ENCODE measurements around the gene EPC2. TPM values are rescaled to one million over a fixed set of nuclear protein-coding genes. Genes with fewer than 3 reads are reported as not detected.
A peak's percentile ranks its signal among the peaks of the same experiment; 100 is the strongest.

Gene EPC2
- total and polyA plus RNA-seq, 10 of the 15 experiments (the other 5 are each of a cell fraction or from before 2014, with no cell fraction given), result 2.0 to 16.5 (median 10.8) TPM

DNA sequence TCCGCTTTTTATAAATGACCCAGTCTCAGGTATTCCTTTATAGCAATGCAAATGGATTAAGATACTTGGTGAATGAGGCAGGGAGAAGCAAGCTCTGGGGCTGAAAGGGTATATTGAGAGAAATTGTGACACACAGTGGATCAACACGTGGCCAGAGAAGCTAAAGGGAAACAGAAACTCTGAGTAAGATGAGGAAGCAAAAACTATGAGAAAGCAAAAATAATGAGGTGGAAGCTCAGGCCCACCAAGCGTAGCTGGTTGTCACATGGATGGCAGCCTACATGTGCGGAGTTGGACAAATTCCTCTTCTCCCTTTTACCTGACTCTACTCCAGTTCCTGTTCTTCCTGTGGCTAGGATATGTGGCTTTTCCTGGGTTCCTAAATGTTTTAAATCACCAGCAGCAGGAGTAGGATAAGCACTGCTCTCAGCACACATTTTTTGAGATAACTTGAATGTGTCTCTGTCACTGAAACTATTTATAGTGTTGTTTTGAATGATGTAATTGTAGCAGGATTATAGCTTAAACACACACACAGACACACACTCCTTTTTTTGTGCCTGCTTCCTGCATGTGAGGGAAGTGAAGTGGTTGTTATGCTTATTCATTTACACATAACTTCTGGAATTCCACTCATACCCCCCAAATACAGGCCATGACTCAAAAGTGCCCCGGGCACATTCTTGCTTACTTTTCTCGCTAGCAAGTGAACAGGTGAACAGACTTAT lies 30.1 kb upstream of the EPC2 start (continued):
- TF ChIP-seq, protein P1, sequence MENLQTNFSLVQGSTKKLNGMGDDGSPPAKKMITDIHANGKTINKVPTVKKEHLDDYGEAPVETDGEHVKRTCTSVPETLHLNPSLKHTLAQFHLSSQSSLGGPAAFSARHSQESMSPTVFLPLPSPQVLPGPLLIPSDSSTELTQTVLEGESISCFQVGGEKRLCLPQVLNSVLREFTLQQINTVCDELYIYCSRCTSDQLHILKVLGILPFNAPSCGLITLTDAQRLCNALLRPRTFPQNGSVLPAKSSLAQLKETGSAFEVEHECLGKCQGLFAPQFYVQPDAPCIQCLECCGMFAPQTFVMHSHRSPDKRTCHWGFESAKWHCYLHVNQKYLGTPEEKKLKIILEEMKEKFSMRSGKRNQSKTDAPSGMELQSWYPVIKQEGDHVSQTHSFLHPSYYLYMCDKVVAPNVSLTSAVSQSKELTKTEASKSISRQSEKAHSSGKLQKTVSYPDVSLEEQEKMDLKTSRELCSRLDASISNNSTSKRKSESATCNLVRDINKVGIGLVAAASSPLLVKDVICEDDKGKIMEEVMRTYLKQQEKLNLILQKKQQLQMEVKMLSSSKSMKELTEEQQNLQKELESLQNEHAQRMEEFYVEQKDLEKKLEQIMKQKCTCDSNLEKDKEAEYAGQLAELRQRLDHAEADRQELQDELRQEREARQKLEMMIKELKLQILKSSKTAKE (IDR thresholded peaks at IDR 0.05; ENCODE audit: low read depth, poor library complexity, severe bottlenecking), result no peak
- TF ChIP-seq KDM1A (IDR thresholded peaks at IDR 0.05; ENCODE audit: borderline replicate concordance) (no peak), CBX5 (IDR thresholded peaks at IDR 0.05; ENCODE audit: low read depth) (no peak), SMC3 (IDR thresholded peaks at IDR 0.05; ENCODE audit: borderline replicate concordance, low read length) (no peak), CHD1 (IDR thresholded peaks at IDR 0.05; ENCODE audit: low read depth, low read length) (no peak), MYB (IDR thresholded peaks at IDR 0.05; ENCODE audit: borderline replicate concordance, low read depth, low read length) (no peak), CBFB (IDR thresholded peaks at IDR 0.05; ENCODE audit: low read depth) (no peak), HDAC2 (IDR thresholded peaks at IDR 0.05) (no peak), PAX8 (IDR thresholded peaks at IDR 0.05) (no peak), CBX3 (IDR thresholded peaks at IDR 0.05; ENCODE audit: borderline replicate concordance, low read depth) (no peak), MTA2 (IDR thresholded peaks at IDR 0.05; ENCODE audit: low read depth) (no peak), SRF (IDR thresholded peaks at IDR 0.05; ENCODE audit: low read depth in 2 of 2, low read length in 2 of 2) (no peak), ZNF217 (IDR thresholded peaks at IDR 0.05) (no peak), ZNF384 (IDR thresholded peaks at IDR 0.05; ENCODE audit: borderline replicate concordance, low read depth, low read length) (no peak), ZNF24 (IDR thresholded peaks at IDR 0.05) (no peak), RELA (IDR thresholded peaks at IDR 0.05; ENCODE audit: borderline replicate concordance, partially characterized antibody) (no peak), MTA3 (IDR thresholded peaks at IDR 0.05; ENCODE audit: borderline replicate concordance, low read length) (peak; percentile 50; the same call in 1 of the 2 replicates)
- TF ChIP-seq, protein P2, sequence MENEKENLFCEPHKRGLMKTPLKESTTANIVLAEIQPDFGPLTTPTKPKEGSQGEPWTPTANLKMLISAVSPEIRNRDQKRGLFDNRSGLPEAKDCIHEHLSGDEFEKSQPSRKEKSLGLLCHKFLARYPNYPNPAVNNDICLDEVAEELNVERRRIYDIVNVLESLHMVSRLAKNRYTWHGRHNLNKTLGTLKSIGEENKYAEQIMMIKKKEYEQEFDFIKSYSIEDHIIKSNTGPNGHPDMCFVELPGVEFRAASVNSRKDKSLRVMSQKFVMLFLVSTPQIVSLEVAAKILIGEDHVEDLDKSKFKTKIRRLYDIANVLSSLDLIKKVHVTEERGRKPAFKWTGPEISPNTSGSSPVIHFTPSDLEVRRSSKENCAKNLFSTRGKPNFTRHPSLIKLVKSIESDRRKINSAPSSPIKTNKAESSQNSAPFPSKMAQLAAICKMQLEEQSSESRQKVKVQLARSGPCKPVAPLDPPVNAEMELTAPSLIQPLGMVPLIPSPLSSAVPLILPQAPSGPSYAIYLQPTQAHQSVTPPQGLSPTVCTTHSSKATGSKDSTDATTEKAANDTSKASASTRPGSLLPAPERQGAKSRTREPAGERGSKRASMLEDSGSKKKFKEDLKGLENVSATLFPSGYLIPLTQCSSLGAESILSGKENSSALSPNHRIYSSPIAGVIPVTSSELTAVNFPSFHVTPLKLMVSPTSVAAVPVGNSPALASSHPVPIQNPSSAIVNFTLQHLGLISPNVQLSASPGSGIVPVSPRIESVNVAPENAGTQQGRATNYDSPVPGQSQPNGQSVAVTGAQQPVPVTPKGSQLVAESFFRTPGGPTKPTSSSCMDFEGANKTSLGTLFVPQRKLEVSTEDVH (IDR thresholded peaks at IDR 0.05; ENCODE audit: low read depth, partially characterized antibody), result no peak
- TF ChIP-seq, protein P3, sequence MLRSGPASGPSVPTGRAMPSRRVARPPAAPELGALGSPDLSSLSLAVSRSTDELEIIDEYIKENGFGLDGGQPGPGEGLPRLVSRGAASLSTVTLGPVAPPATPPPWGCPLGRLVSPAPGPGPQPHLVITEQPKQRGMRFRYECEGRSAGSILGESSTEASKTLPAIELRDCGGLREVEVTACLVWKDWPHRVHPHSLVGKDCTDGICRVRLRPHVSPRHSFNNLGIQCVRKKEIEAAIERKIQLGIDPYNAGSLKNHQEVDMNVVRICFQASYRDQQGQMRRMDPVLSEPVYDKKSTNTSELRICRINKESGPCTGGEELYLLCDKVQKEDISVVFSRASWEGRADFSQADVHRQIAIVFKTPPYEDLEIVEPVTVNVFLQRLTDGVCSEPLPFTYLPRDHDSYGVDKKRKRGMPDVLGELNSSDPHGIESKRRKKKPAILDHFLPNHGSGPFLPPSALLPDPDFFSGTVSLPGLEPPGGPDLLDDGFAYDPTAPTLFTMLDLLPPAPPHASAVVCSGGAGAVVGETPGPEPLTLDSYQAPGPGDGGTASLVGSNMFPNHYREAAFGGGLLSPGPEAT (IDR thresholded peaks at IDR 0.05; ENCODE audit: low read depth), result peak; percentile 47; the same call in 1 of the 2 replicates
- TF ChIP-seq, protein P4, sequence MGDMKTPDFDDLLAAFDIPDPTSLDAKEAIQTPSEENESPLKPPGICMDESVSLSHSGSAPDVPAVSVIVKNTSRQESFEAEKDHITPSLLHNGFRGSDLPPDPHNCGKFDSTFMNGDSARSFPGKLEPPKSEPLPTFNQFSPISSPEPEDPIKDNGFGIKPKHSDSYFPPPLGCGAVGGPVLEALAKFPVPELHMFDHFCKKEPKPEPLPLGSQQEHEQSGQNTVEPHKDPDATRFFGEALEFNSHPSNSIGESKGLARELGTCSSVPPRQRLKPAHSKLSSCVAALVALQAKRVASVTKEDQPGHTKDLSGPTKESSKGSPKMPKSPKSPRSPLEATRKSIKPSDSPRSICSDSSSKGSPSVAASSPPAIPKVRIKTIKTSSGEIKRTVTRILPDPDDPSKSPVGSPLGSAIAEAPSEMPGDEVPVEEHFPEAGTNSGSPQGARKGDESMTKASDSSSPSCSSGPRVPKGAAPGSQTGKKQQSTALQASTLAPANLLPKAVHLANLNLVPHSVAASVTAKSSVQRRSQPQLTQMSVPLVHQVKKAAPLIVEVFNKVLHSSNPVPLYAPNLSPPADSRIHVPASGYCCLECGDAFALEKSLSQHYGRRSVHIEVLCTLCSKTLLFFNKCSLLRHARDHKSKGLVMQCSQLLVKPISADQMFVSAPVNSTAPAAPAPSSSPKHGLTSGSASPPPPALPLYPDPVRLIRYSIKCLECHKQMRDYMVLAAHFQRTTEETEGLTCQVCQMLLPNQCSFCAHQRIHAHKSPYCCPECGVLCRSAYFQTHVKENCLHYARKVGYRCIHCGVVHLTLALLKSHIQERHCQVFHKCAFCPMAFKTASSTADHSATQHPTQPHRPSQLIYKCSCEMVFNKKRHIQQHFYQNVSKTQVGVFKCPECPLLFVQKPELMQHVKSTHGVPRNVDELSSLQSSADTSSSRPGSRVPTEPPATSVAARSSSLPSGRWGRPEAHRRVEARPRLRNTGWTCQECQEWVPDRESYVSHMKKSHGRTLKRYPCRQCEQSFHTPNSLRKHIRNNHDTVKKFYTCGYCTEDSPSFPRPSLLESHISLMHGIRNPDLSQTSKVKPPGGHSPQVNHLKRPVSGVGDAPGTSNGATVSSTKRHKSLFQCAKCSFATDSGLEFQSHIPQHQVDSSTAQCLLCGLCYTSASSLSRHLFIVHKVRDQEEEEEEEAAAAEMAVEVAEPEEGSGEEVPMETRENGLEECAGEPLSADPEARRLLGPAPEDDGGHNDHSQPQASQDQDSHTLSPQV (IDR thresholded peaks at IDR 0.05), result no peak
